ENCODE results near the gene MSL3B. TPM values are rescaled to one million over a fixed set of nuclear protein-coding genes. Genes with fewer than 3 reads are reported as not detected.

Gene MSL3B

GRCh38 chr2:233818639-233819621 lies 49.3 kb downstream of the MSL3B start:
- intact Hi-C loops (cut with micrococcal nuclease), result no loop called here

GRCh38 chr2:233817995-233818638 lies 50.1 kb downstream of the MSL3B start:
- intact Hi-C loops (cut with micrococcal nuclease), result no loop called here

- intact Hi-C loops (cut with micrococcal nuclease), result no loop called here
Observed at GRCh38 chr2:233817361-233817911, 50.8 kb downstream of the MSL3B start.

GRCh38 chr2:233816771-233817170 lies 51.4 kb downstream of the MSL3B start:
- intact Hi-C loops (cut with micrococcal nuclease), result no loop called here

GRCh38 chr2:233816334-233816733 lies 51.9 kb downstream of the MSL3B start:
- intact Hi-C loops (cut with micrococcal nuclease), result no loop called here

- intact Hi-C loops (cut with micrococcal nuclease), result no loop called here
Observed at GRCh38 chr2:233815861-233816260, 52.3 kb downstream of the MSL3B start.

Other genes starting within 250 kb of the MSL3B start
- not detected in 2 replicates for gene UGT1A10, start 231.9 kb downstream of the MSL3B start, total RNA-seq
- not detected in 2 replicates for gene UGT1A9, start 196.5 kb downstream of the MSL3B start, total RNA-seq
- not detected in 2 replicates for gene UGT1A7, start 186.5 kb downstream of the MSL3B start, total RNA-seq
- gene UGT1A6, start 175.5 kb downstream of the MSL3B start, total RNA-seq, result not detected in 2 replicates
- gene UGT1A5, start 155.5 kb downstream of the MSL3B start, total RNA-seq, result not detected in 2 replicates
- not detected in 2 replicates for gene UGT1A4, start 149.7 kb downstream of the MSL3B start, total RNA-seq
- not detected in 2 replicates for gene UGT1A3, start 139.3 kb downstream of the MSL3B start, total RNA-seq
- gene UGT1A1, start 108.1 kb downstream of the MSL3B start, total RNA-seq, result not detected in 2 replicates
- not detected in 2 replicates for gene MROH2A, start 90.1 kb downstream of the MSL3B start, total RNA-seq
- 79.4 and 80.0 TPM in 2 replicates for gene HJURP, start 13.9 kb downstream of the MSL3B start, total RNA-seq
- not detected in 2 replicates for gene TRPM8, start 49.0 kb upstream of the MSL3B start, total RNA-seq
- not detected in 2 replicates for gene SPP2, start 182.3 kb upstream of the MSL3B start, total RNA-seq